Esophagus squamous epithelium (tissue), 5 donors: Measurements from ENCODE around the gene GPC1. TPM values are rescaled to one million over a fixed set of nuclear protein-coding genes. Genes with fewer than 3 reads are reported as not detected.

Experiments used
- DNase-seq: peaks from one replicate; lab custom pipeline; 2025; lab: John Stamatoyannopoulos, UW
- H3K27ac ChIP-seq, 4 donors: fragments of 200-600 bp; sonication (generic); one replicate each; pipeline ENCODE4 v1.5.1; 2016 to 2019; ENCODE audit warnings: mild to moderate bottlenecking in 1 of 4
- H3K27me3 ChIP-seq, 4 donors: fragments of 200-600 bp; sonication (generic); 1 replicate in 3 of 4; 2 replicates in 1 of 4; pipeline versions ENCODE4 v1.5.1 to v1.6.0; 2017 to 2021; ENCODE audit warnings: antibody characterized with exemption in 1 of 4
- H3K36me3 ChIP-seq, 3 donors: fragments of 200-600 bp; sonication (generic); one replicate each; pipeline ENCODE4 v1.5.1; 2016 to 2019
- H3K4me1 ChIP-seq, 3 donors: fragments of 200-600 bp; sonication (generic); one replicate each; pipeline ENCODE4 v1.5.1; 2017 to 2019
- H3K4me3 ChIP-seq, 4 donors: fragments of 200-600 bp; sonication (generic); 1 replicate in 3 of 4; 2 replicates in 1 of 4; pipeline ENCODE4 v1.5.1; 2016 to 2019; ENCODE audit warnings: mild to moderate bottlenecking in 2 of 4, moderate library complexity in 1 of 4
- H3K9me3 ChIP-seq, 3 donors: fragments of 200-600 bp; sonication (generic); one replicate each; pipeline ENCODE4 v1.5.1; 2016 to 2019
- CTCF ChIP-seq, 6 experiments: fragments of 450-650 bp in 4 of 6; fragments of 200-600 bp in 2 of 6; sonication (generic) in 2 of 6; IDR thresholded peaks; one replicate each; pipeline ENCODE4 v1.5.1; 2016 to 2019; ENCODE audit warnings: antibody characterized with exemption in 6 of 6, mild to moderate bottlenecking in 4 of 6, moderate library complexity in 4 of 6
- POLR2A ChIP-seq, 4 donors: fragments of 450-650 bp; IDR thresholded peaks; one replicate each; pipeline ENCODE4 v1.6.1; 2017; ENCODE audit warnings: antibody characterized with exemption in 4 of 4, mild to moderate bottlenecking in 4 of 4, moderate library complexity in 3 of 4
- WGBS, 2 donors: methylation state at CpG; one replicate each; pipeline ENCODE4 v1.1.5; 2018; 5-methylcytosine and 5-hydroxymethylcytosine counted together
- intact Hi-C: fragments of 100-400 bp; cut with DNase I; formaldehyde crosslinking; loops from one replicate; pipeline ENCODE4 v1.15.0; 2022
- total RNA-seq, 4 donors: library from RNA; depleted of rRNA; stranded (reverse); fragments of >200 nt; gene quantifications; one replicate each; pipeline ENCODE4 v1.1.0, GENCODE V29; 2016
- donor health status: DM: yes; HTN: yes; CAD: no.

Gene GPC1
- total RNA-seq, 4 donors from 2014 or later, result 59.3 to 129 (median 78.6) TPM

GRCh38 chr2:240439698-240440151 lies 4.3 kb downstream of the GPC1 start:
- no peak for DNase-seq
- TF ChIP-seq POLR2A (IDR thresholded peaks at IDR 0.05) (no peak), CTCF (IDR thresholded peaks at IDR 0.05) (no peak)
- peaks cover 0 to 36% (median 0%) of the 10 kb centered on the region in 4 donors for H3K27me3 ChIP-seq
- intact Hi-C loops, result no loop called here
- WGBS, 2 donors, result 72 to 90% methylated on average over 2 of the region's 15 CpGs
- H3K36me3 ChIP-seq, result peaks cover 0 to 11% (median 0%) of the 10 kb centered on the region in 3 donors
- no peak overlapping the region for H3K4me3 ChIP-seq
- no peaks in the 10 kb centered on the region for H3K9me3 ChIP-seq
- peak overlapping the region in 3 of 4 donors; percentile 93 to 99 (median 96) for H3K27ac ChIP-seq
- peaks cover 66 to 95% (median 69%) of the 10 kb centered on the region in 3 donors for H3K4me1 ChIP-seq

GRCh38 chr2:240440251-240440650 lies 4.8 kb downstream of the GPC1 start:
- H3K27ac ChIP-seq, result peak overlapping the region in 2 of 4 donors; percentile 42 to 84
- peaks cover 66 to 96% (median 69%) of the 10 kb centered on the region in 3 donors for H3K4me1 ChIP-seq
- H3K4me3 ChIP-seq, result no peak overlapping the region
- H3K9me3 ChIP-seq, result no peaks in the 10 kb centered on the region
- no peak for DNase-seq
- no peak for TF ChIP-seq POLR2A (IDR thresholded peaks at IDR 0.05)
- TF ChIP-seq CTCF (IDR thresholded peaks at IDR 0.05), result no peak
- H3K27me3 ChIP-seq, result peaks cover 0 to 31% (median 0%) of the 10 kb centered on the region in 4 donors
- intact Hi-C loops, result no loop called here
- 73 to 82% methylated on average over 5 to 9 of the region's 12 CpGs for whole genome bisulfite sequencing, 2 donors
- H3K36me3 ChIP-seq, result peaks cover 0 to 16% (median 0%) of the 10 kb centered on the region in 3 donors

- peak overlapping the region; percentile 84 to 90 (median 85) for H3K27ac ChIP-seq
- H3K9me3 ChIP-seq, result no peaks in the 10 kb centered on the region
- intact Hi-C loops, result no loop called here
- peaks cover 0 to 31% (median 0%) of the 10 kb centered on the region in 4 donors for H3K27me3 ChIP-seq
- peaks cover 63 to 95% (median 69%) of the 10 kb centered on the region in 3 donors for H3K4me1 ChIP-seq
- WGBS, 2 donors, result 80 to 100% methylated on average over 1 to 4 of the region's 18 CpGs
- no peak for DNase-seq
- H3K4me3 ChIP-seq, result peak overlapping the region in 1 of 4 donors; percentile 23
- TF ChIP-seq POLR2A (IDR thresholded peaks at IDR 0.05) (no peak), CTCF (IDR thresholded peaks at IDR 0.05) (peak in 1 of 6 experiments; percentile 7)
- peaks cover 0 to 22% (median 0%) of the 10 kb centered on the region in 3 donors for H3K36me3 ChIP-seq
These were observed 5.3 kb downstream of the GPC1 start for GRCh38 chr2:240440704-240441320.

- TF ChIP-seq POLR2A (IDR thresholded peaks at IDR 0.05), result peak in 2 of 4 donors; percentile 4 to 16
- TF ChIP-seq CTCF (IDR thresholded peaks at IDR 0.05), result no peak
- Histone ChIP-seq H3K36me3 (peaks cover 0 to 28% (median 0%) of the 10 kb centered on the region in 3 donors), H3K27me3 (peaks cover 0 to 25% (median 0%) of the 10 kb centered on the region in 4 donors), H3K9me3 (no peaks in the 10 kb centered on the region), H3K27ac (peak overlapping the region; percentile 84 to 90 (median 85)), H3K4me1 (peaks cover 57 to 92% (median 69%) of the 10 kb centered on the region in 3 donors), H3K4me3 (peak overlapping the region in 2 of 4 donors; percentile 3 to 23)
- no peak for DNase-seq
- 11 to 57% methylated on average over 8 to 11 of the region's 27 CpGs for WGBS, 2 donors
- intact Hi-C loops, result no loop called here
These were observed 6.0 kb downstream of the GPC1 start for GRCh38 chr2:240441326-240441992.
